DOHH2 (cell line): Measurements from ENCODE around the gene KCNN3.

ENCODE experiments used
- H3F3A ChIP-seq: fragments of 200-600 bp; sonication (generic), shearing (Covaris generic); 2 replicates; pipeline ENCODE4 v1.6.0; 2016; ENCODE audit warnings: antibody characterized with exemption, mild to moderate bottlenecking; ENCODE audit not compliant: control insufficient read depth, insufficient read depth
- H3K27ac ChIP-seq: fragments of 200-600 bp; sonication (generic); 2 replicates; pipeline ENCODE4 v1.5.1; 2014; ENCODE audit warnings: low read depth, mild to moderate bottlenecking, low read length, moderate library complexity
- H3K27me3 ChIP-seq: fragments of 200-600 bp; sonication (generic); 2 replicates; pipeline ENCODE4 v1.6.1; 2014; ENCODE audit warnings: mild to moderate bottlenecking, low read length, mixed read lengths; ENCODE audit not compliant: control insufficient read depth
- H3K36me3 ChIP-seq: fragments of 200-600 bp; sonication (generic); 2 replicates; pipeline ENCODE4 v1.6.1; 2014; ENCODE audit warnings: mild to moderate bottlenecking, low read length, moderate library complexity, mixed read lengths; ENCODE audit not compliant: control insufficient read depth
- H3K4me1 ChIP-seq: fragments of 200-600 bp; sonication (generic); 2 replicates; pipeline ENCODE4 v1.6.1; 2014; ENCODE audit warnings: mild to moderate bottlenecking, low read length, mixed read lengths; ENCODE audit not compliant: control insufficient read depth
- H3K4me2 ChIP-seq: fragments of 200-600 bp; sonication (generic); 2 replicates; pipeline ENCODE4 v1.6.0; 2014; ENCODE audit warnings: mild to moderate bottlenecking, low read length, moderate library complexity
- H3K4me3 ChIP-seq: fragments of 200-600 bp; sonication (generic); 2 replicates; pipeline ENCODE4 v1.5.1; 2014; ENCODE audit warnings: mild to moderate bottlenecking, low read length, mixed read lengths
- H3K79me2 ChIP-seq: fragments of 200-600 bp; sonication (generic); 2 replicates; pipeline ENCODE4 v1.6.1; 2014; ENCODE audit warnings: mild to moderate bottlenecking, low read length, mixed read lengths; ENCODE audit not compliant: control insufficient read depth
- H3K9me2 ChIP-seq: fragments of 200-600 bp; sonication (generic); replicated peaks from 2 replicates; pipeline ENCODE4 v1.6.1; 2014; ENCODE audit warnings: mild to moderate bottlenecking, low read length, mixed read lengths; ENCODE audit not compliant: control insufficient read depth
- H3K9me3 ChIP-seq: fragments of 200-600 bp; sonication (generic); 2 replicates; pipeline ENCODE4 v1.6.1; 2014; ENCODE audit warnings: antibody characterized with exemption, low read length, mixed read lengths; ENCODE audit not compliant: control insufficient read depth, insufficient read depth
- H4K20me1 ChIP-seq: fragments of 200-600 bp; sonication (generic); 2 replicates; pipeline ENCODE4 v1.6.0; 2014; ENCODE audit warnings: low read depth, mild to moderate bottlenecking, antibody characterized with exemption, low read length, moderate library complexity; ENCODE audit not compliant: control insufficient read depth, insufficient read depth
- EZH2phosphoT487 ChIP-seq: fragments of 200-600 bp; sonication (generic); IDR thresholded peaks from 2 replicates; pipeline ENCODE4 v1.6.1; 2017; ENCODE audit warnings: borderline replicate concordance, mild to moderate bottlenecking, antibody characterized with exemption, low read length, moderate library complexity, mixed read lengths
- TF ChIP-seq, protein P1 (sequence below): fragments of 200-600 bp; sonication (generic); IDR thresholded peaks from one replicate; pipeline ENCODE4 v1.5.1; 2014; ENCODE audit warnings: antibody characterized with exemption, mild to moderate bottlenecking, low read depth, low read length; ENCODE audit not compliant: poor library complexity, severe bottlenecking

The KCNN3 gene

GRCh38 chr1:154838988-154839387 lies 31.1 kb downstream of the KCNN3 start:
- H3K27me3 ChIP-seq: no peaks in the 10 kb centered on the region
- no peaks in the 10 kb centered on the region for H3K9me2 ChIP-seq
- peaks cover 86% of the 10 kb centered on the region for H3K36me3 ChIP-seq
- no peak overlapping the region for H3K4me3 ChIP-seq
- 0 out of 2 replicates have a peak overlapping the region, but pooled peaks have one; percentile 6 for H3K4me2 ChIP-seq
- no peak overlapping the region for H3K27ac ChIP-seq
- peaks cover 59% of the 10 kb centered on the region for H4K20me1 ChIP-seq
- peaks cover 7% of the 10 kb centered on the region; the same call in 1 of the 2 replicates for H3F3A ChIP-seq
- peaks cover 76% of the 10 kb centered on the region for H3K4me1 ChIP-seq
- TF ChIP-seq, protein P1, sequence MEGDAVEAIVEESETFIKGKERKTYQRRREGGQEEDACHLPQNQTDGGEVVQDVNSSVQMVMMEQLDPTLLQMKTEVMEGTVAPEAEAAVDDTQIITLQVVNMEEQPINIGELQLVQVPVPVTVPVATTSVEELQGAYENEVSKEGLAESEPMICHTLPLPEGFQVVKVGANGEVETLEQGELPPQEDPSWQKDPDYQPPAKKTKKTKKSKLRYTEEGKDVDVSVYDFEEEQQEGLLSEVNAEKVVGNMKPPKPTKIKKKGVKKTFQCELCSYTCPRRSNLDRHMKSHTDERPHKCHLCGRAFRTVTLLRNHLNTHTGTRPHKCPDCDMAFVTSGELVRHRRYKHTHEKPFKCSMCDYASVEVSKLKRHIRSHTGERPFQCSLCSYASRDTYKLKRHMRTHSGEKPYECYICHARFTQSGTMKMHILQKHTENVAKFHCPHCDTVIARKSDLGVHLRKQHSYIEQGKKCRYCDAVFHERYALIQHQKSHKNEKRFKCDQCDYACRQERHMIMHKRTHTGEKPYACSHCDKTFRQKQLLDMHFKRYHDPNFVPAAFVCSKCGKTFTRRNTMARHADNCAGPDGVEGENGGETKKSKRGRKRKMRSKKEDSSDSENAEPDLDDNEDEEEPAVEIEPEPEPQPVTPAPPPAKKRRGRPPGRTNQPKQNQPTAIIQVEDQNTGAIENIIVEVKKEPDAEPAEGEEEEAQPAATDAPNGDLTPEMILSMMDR: no peak
- no peak for TF ChIP-seq EZH2phosphoT487
- H3K9me3 ChIP-seq: no peaks in the 10 kb centered on the region
- H3K79me2 ChIP-seq: peaks cover 100% of the 10 kb centered on the region

DNA sequence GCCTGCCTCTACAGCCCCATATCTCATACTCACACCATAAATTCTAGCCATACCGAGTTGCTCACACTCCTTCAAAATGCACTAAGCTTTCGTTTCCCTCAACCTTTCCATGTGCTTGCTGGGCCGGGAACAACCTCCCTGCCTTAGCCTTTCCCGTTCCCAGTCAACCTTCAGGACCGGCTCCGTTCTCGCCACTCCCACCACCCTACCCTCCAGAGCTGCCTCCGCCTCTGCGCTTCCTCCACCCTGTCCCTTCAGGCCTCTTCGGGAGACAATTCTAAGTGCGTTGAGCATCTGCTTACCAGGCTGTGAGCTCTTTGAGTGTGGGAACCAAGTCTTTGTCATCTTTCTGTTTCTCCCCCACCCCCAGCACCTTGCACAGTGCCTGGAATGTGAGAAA lies 31.6 kb downstream of the KCNN3 start:
- Histone ChIP-seq H3K36me3 (peaks cover 84% of the 10 kb centered on the region), H3K79me2 (peaks cover 100% of the 10 kb centered on the region), H3K27ac (no peak overlapping the region; the same call in 1 of the 2 replicates), H3K4me1 (peaks cover 71% of the 10 kb centered on the region), H3K9me2 (no peaks in the 10 kb centered on the region), H3F3A (peaks cover 7% of the 10 kb centered on the region; the same call in 1 of the 2 replicates), H3K27me3 (no peaks in the 10 kb centered on the region), H3K4me2 (peak overlapping the region; percentile 56), H3K4me3 (peak overlapping the region; percentile 13; the same call in 1 of the 2 replicates), H4K20me1 (peaks cover 55% of the 10 kb centered on the region), H3K9me3 (no peaks in the 10 kb centered on the region)
- TF ChIP-seq EZH2phosphoT487: no peak
- TF ChIP-seq, protein P1: no peak

DNA sequence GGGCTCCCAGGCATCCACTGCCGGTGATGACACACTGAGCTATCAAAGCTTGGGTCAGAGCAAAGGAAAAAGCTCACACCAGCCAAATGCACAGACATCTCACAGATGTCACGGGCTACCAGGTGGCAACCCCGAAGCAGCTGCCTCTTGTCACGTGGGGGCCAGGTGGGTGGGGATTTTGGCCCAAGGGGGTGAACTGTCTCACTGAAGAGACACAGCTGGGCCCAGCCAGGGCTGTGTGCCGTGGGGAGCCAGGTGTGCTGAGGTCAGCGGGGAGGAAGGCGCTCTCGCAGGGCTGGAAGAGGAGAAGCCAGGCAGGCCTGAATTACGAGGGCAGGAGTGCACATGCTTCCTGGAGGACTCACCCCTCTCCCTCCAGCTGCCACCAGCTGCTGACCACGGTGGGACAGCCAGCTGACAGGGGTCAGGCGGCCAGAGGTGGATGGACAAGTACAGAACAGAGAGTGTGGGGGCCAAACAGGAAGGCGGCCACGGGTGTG lies 32.4 kb downstream of the KCNN3 start:
- Histone ChIP-seq H3K4me3 (peak overlapping the region; percentile 13; the same call in 1 of the 2 replicates), H3K27me3 (no peaks in the 10 kb centered on the region), H3K36me3 (peaks cover 79% of the 10 kb centered on the region), H3K4me2 (peak overlapping the region; percentile 56), H3K79me2 (peaks cover 100% of the 10 kb centered on the region), H3F3A (peaks cover 7% of the 10 kb centered on the region; the same call in 1 of the 2 replicates), H3K27ac (peak overlapping the region; percentile 26; the same call in 1 of the 2 replicates), H4K20me1 (peaks cover 59% of the 10 kb centered on the region), H3K9me2 (no peaks in the 10 kb centered on the region), H3K4me1 (peaks cover 66% of the 10 kb centered on the region), H3K9me3 (no peaks in the 10 kb centered on the region)
- TF ChIP-seq, protein P1: no peak
- TF ChIP-seq EZH2phosphoT487: no peak
